HepG2 (cell line): Measurements from ENCODE around the gene SFR1. TPM values are rescaled to one million over a fixed set of nuclear protein-coding genes. Genes with fewer than 3 reads are reported as not detected.

Experiments
- ATAC-seq: fragments of 200-7000 bp; cut with Tn5 transposase; 3 replicates; pipeline ENCODE4 v1.9.1; 2020; ENCODE audit warnings: mild to moderate bottlenecking, moderate library complexity
- BruUV-seq: library from RNA; stranded (reverse); fragments of 400-500 nt; replicated peaks from 2 replicates; lab custom pipeline; 2021; lab: Mats Ljungman, UMichigan
- CTCF ChIA-PET: fragments of 300-600 bp; formaldehyde crosslinking; extraction: SDS; loops from one replicate; lab custom pipeline; 2021; ENCODE audit warnings: low total read pairs, inconsistent platforms, low intra/inter-chr PET ratio; lab: Yijun Ruan, JAX
- POLR2A ChIA-PET: fragments of 350-600 bp; sonication (Branson Sonifier 250); formaldehyde crosslinking; loops from one replicate; lab custom pipeline; 2020; ENCODE audit warnings: antibody characterized with exemption, inconsistent platforms; lab: Yijun Ruan, JAX
- DNase-seq: peaks from one replicate; pipeline ENCODE4 v3.0.0-alpha.2; 2015; ENCODE audit warnings: low spot score
- FAIRE-seq: peaks from 3 replicates; lab custom pipeline; 2011; peaks lifted over from hg19 to GRCh38; lab: Jason Lieb, UNC
- H2AFZ ChIP-seq: one replicate; pipeline ENCODE4 v1.6.1; 2011; ENCODE audit warnings: low read length, inconsistent platforms
- H3K27ac ChIP-seq: fragments of 300-600 bp; 3 replicates; pipeline ENCODE4 v1.8.0; 2011; ENCODE audit warnings: mixed run types, mild to moderate bottlenecking, mixed read lengths, low read length, inconsistent platforms; ENCODE audit not compliant: insufficient read depth; ENCODE audit errors: extremely low read length
- H3K27me3 ChIP-seq, 2 experiments: fragments of 200-600 bp in 1 of 2; 2 replicates in 1 of 2; 3 replicates in 1 of 2; pipeline versions ENCODE4 v1.6.0 to v1.8.0; 2011; ENCODE audit warnings: low read length in 2 of 2, mild to moderate bottlenecking in 2 of 2, moderate library complexity in 2 of 2, inconsistent platforms in 1 of 2; ENCODE audit not compliant: insufficient read depth in 2 of 2, control insufficient read depth in 1 of 2
- H3K36me3 ChIP-seq, 2 experiments: fragments of 200-600 bp in 1 of 2; replicated peaks in 1 of 2; 2 replicates in 1 of 2; 3 replicates in 1 of 2; pipeline versions ENCODE4 v1.5.1 to v1.8.0; 2011; ENCODE audit warnings: low read length in 2 of 2, inconsistent platforms in 1 of 2; ENCODE audit not compliant: insufficient read depth in 2 of 2, control insufficient read depth in 1 of 2
- H3K4me1 ChIP-seq: 2 replicates; pipeline ENCODE4 v1.5.1; 2012; ENCODE audit warnings: low read length, inconsistent platforms; ENCODE audit not compliant: insufficient read depth
- H3K4me2 ChIP-seq: 2 replicates; pipeline ENCODE4 v1.6.0; 2011; ENCODE audit warnings: low read depth, low read length, inconsistent platforms
- H3K4me3 ChIP-seq, 3 experiments: fragments of 200-600 bp in 1 of 3; sonication (generic), shearing (Covaris generic) in 1 of 3; replicated peaks in 1 of 3; 2 replicates each; pipeline ENCODE4 v1.5.1; 2011 to 2016; ENCODE audit warnings: low read length in 3 of 3, inconsistent platforms in 2 of 3, low read depth in 2 of 3, mild to moderate bottlenecking in 2 of 3, control low read depth in 1 of 3, mixed read lengths in 1 of 3; ENCODE audit not compliant: insufficient read depth in 1 of 3
- H3K79me2 ChIP-seq: one replicate; pipeline ENCODE4 v1.6.1; 2011; ENCODE audit warnings: low read length, inconsistent platforms; ENCODE audit not compliant: insufficient read depth
- H3K9ac ChIP-seq: 2 replicates; pipeline ENCODE4 v1.6.0; 2011; ENCODE audit warnings: mild to moderate bottlenecking, low read depth, low read length, inconsistent platforms; ENCODE audit not compliant: insufficient read depth
- H3K9me3 ChIP-seq: 2 replicates; pipeline ENCODE4 v1.5.1; 2012; ENCODE audit warnings: mild to moderate bottlenecking, low read length
- H4K20me1 ChIP-seq: 2 replicates; pipeline ENCODE4 v1.6.0; 2011; ENCODE audit warnings: inconsistent platforms, mild to moderate bottlenecking, low read length, moderate library complexity; ENCODE audit not compliant: insufficient read depth
- CHD2 ChIP-seq: IDR thresholded peaks from 2 replicates; pipeline ENCODE4 v1.6.1; 2011; ENCODE audit warnings: low read depth, low read length, improper control_type of control experiment
- HCFC1 ChIP-seq: fragments of 150-350 bp; IDR thresholded peaks from 2 replicates; pipeline ENCODE4 v1.6.1; 2014; ENCODE audit warnings: low read depth, low read length
- ZNF75D ChIP-seq: sonication (generic); formaldehyde crosslinking; IDR thresholded peaks from 2 replicates; pipeline ENCODE4 v1.8.1; 2023; ENCODE audit warnings: missing genetic modification reagents, mild to moderate bottlenecking, borderline replicate concordance
- WGBS: methylation state at CpG from one replicate; pipeline ENCODE4 v1.1.6; 2017; ENCODE audit warnings: low lambda C conversion rate; 5-methylcytosine and 5-hydroxymethylcytosine counted together
- in situ Hi-C: cut with HindIII; loops from 2 replicates; pipeline ENCODE4 v1.10.0; 2017; ENCODE audit warnings: low pct_unique_long_range_greater_than_20kb; ENCODE audit not compliant: extremely low pct_ligation_motif_present
- intact Hi-C: fragments of 100-400 bp; cut with micrococcal nuclease; formaldehyde crosslinking; loops from one replicate; pipeline ENCODE4 v1.10.0; 2022; ENCODE audit not compliant: unreplicated experiment
- polyA plus RNA-seq, 8 experiments: library from polyadenylated mRNA; depleted of rRNA in 3 of 8; stranded (reverse) in 7 of 8; unstranded in 1 of 8; fragments of >200 nt; fragmentation: Illumina TruSeq in 4 of 8; extraction: Trizol in 4 of 8; gene quantifications; 2 replicates each; pipeline versions ENCODE4 v1.2.1 to v1.2.3, GENCODE V29; 2011 to 2016; ENCODE audit warnings: low read depth in 4 of 8, missing spikeins in 1 of 8, mixed read lengths in 1 of 8; ENCODE audit not compliant: insufficient read depth in 1 of 8
- total RNA-seq, 5 experiments: library from RNA; depleted of rRNA; stranded (reverse); fragments of >200 nt; fragmentation: Illumina TruSeq; extraction: Trizol; gene quantifications; 2 replicates each; pipeline ENCODE4 v1.2.3, GENCODE V29; 2016; ENCODE audit warnings: low read depth in 1 of 5
- TF ChIP-seq, protein P1 (sequence below): IDR thresholded peaks from 2 replicates; pipeline ENCODE4 v1.4.0; 2020; ENCODE audit warnings: mild to moderate bottlenecking, missing genetic modification reagents
- TF ChIP-seq, protein P2 (sequence below): sonication (generic); formaldehyde crosslinking; conservative IDR thresholded peaks from 2 replicates; pipeline ENCODE4 v1.8.0; 2022; ENCODE audit warnings: low read depth, missing genetic modification reagents
- TF ChIP-seq, protein P3 (sequence below): sonication (generic); formaldehyde crosslinking; IDR thresholded peaks from 2 replicates; pipeline ENCODE4 v1.4.0; 2020; ENCODE audit warnings: missing genetic modification reagents, mild to moderate bottlenecking, borderline replicate concordance

SFR1 gene
- total and polyA plus RNA-seq, 2 of the 13 experiments (the other 11 are each of a cell fraction or from before 2014, with no cell fraction given): 2.2 to 6.1 TPM

DNA sequence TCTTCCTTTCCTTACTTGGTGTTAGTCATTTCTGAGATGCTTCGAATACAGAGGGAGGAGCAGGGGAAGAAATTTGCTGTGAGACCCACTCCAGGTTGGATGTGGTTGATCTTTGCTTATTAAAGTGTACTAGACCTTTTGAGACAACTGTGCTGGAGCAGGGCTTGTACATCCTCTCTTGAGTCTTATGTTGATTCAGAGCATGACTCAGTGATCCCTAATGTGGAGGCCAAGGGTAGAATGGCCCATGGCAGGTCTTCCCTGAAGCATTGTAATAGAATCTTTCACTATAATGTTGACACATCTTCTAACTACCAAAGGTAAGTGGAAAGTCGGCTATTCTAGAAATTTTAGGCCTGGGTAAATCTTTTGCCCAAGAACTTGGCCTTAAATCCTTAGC lies 17.0 kb upstream of the SFR1 start:
- Histone ChIP-seq H3K9ac (no peak overlapping the region), H3K4me3 (no peak overlapping the region), H3K4me2 (no peak overlapping the region), H3K4me1 (peaks cover 6% of the 10 kb centered on the region), H3K36me3 (no peaks in the 10 kb centered on the region), H2AFZ (no peak overlapping the region), H4K20me1 (no peaks in the 10 kb centered on the region), H3K79me2 (no peaks in the 10 kb centered on the region), H3K9me3 (no peaks in the 10 kb centered on the region), H3K27ac (no peak overlapping the region), H3K27me3 (no peaks in the 10 kb centered on the region; a peak in 1 of 5 replicates)
- TF ChIP-seq, protein P1, sequence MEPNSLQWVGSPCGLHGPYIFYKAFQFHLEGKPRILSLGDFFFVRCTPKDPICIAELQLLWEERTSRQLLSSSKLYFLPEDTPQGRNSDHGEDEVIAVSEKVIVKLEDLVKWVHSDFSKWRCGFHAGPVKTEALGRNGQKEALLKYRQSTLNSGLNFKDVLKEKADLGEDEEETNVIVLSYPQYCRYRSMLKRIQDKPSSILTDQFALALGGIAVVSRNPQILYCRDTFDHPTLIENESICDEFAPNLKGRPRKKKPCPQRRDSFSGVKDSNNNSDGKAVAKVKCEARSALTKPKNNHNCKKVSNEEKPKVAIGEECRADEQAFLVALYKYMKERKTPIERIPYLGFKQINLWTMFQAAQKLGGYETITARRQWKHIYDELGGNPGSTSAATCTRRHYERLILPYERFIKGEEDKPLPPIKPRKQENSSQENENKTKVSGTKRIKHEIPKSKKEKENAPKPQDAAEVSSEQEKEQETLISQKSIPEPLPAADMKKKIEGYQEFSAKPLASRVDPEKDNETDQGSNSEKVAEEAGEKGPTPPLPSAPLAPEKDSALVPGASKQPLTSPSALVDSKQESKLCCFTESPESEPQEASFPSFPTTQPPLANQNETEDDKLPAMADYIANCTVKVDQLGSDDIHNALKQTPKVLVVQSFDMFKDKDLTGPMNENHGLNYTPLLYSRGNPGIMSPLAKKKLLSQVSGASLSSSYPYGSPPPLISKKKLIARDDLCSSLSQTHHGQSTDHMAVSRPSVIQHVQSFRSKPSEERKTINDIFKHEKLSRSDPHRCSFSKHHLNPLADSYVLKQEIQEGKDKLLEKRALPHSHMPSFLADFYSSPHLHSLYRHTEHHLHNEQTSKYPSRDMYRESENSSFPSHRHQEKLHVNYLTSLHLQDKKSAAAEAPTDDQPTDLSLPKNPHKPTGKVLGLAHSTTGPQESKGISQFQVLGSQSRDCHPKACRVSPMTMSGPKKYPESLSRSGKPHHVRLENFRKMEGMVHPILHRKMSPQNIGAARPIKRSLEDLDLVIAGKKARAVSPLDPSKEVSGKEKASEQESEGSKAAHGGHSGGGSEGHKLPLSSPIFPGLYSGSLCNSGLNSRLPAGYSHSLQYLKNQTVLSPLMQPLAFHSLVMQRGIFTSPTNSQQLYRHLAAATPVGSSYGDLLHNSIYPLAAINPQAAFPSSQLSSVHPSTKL (CRISPR knock-in tag): no peak
- TF ChIP-seq, protein P2, sequence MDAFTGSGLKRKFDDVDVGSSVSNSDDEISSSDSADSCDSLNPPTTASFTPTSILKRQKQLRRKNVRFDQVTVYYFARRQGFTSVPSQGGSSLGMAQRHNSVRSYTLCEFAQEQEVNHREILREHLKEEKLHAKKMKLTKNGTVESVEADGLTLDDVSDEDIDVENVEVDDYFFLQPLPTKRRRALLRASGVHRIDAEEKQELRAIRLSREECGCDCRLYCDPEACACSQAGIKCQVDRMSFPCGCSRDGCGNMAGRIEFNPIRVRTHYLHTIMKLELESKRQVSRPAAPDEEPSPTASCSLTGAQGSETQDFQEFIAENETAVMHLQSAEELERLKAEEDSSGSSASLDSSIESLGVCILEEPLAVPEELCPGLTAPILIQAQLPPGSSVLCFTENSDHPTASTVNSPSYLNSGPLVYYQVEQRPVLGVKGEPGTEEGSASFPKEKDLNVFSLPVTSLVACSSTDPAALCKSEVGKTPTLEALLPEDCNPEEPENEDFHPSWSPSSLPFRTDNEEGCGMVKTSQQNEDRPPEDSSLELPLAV (CRISPR knock-in tag): no peak
- no peak for TF ChIP-seq CHD2
- TF ChIP-seq, protein P3, sequence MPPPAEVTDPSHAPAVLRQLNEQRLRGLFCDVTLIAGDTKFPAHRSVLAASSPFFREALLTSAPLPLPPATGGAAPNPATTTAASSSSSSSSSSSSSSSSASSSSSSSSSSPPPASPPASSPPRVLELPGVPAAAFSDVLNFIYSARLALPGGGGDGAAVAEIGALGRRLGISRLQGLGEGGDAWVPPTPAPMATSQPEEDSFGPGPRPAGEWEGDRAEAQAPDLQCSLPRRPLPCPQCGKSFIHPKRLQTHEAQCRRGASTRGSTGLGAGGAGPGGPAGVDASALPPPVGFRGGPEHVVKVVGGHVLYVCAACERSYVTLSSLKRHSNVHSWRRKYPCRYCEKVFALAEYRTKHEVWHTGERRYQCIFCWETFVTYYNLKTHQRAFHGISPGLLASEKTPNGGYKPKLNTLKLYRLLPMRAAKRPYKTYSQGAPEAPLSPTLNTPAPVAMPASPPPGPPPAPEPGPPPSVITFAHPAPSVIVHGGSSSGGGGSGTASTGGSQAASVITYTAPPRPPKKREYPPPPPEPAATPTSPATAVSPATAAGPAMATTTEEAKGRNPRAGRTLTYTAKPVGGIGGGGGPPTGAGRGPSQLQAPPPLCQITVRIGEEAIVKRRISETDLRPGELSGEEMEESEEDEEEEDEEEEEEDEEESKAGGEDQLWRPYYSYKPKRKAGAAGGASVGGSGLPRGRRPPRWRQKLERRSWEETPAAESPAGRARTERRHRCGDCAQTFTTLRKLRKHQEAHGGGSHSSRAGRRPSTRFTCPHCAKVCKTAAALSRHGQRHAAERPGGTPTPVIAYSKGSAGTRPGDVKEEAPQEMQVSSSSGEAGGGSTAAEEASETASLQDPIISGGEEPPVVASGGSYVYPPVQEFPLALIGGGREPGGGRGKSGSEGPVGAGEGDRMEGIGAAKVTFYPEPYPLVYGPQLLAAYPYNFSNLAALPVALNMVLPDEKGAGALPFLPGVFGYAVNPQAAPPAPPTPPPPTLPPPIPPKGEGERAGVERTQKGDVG: no peak
- no peak for TF ChIP-seq ZNF75D
- TF ChIP-seq HCFC1: no peak
- ATAC-seq: no peak
- BruUV-seq: no TSS peak
- intact Hi-C loops (no loop called here), in situ Hi-C loops (no loop called here)
- 0% methylated on average over 2 of the region's 2 CpGs for WGBS
- no peak for DNase-seq
- no peak for FAIRE-seq
- POLR2A ChIA-PET: no interaction called here
- CTCF ChIA-PET: no interaction called here
